Left lung (tissue), 10 donors: ENCODE results near the gene SUV39H2. TPM values are rescaled to one million over a fixed set of nuclear protein-coding genes. Genes with fewer than 3 reads are reported as not detected.

Experiments used
- ATAC-seq: fragments of 200-7000 bp; cut with Tn5 transposase; one replicate; pipeline ENCODE4 v1.9.1; 2020; ENCODE audit warnings: moderate library complexity
- DNase-seq, 4 donors: peaks; one replicate each; pipeline ENCODE4 v3.0.0-alpha.2; 2013 to 2020
- H3K27ac ChIP-seq, 2 donors: fragments of 200-600 bp; sonication (generic) in 1 of 2; one replicate each; pipeline versions ENCODE4 v1.5.0 to v1.8.0; 2020 to 2021
- H3K27me3 ChIP-seq, 2 donors: fragments of 200-600 bp; sonication (generic) in 1 of 2; one replicate each; pipeline versions ENCODE4 v1.5.0 to v1.8.0; 2020 to 2021
- H3K36me3 ChIP-seq, 2 donors: fragments of 200-600 bp; sonication (generic) in 1 of 2; one replicate each; pipeline versions ENCODE4 v1.5.0 to v1.8.0; 2020 to 2021
- H3K4me1 ChIP-seq, 2 donors: fragments of 200-600 bp; one replicate each; pipeline ENCODE4 v1.8.0; 2021
- H3K4me3 ChIP-seq, 2 donors: fragments of 200-600 bp; sonication (generic) in 1 of 2; one replicate each; pipeline versions ENCODE4 v1.5.0 to v1.8.0; 2020 to 2021; ENCODE audit warnings: mild to moderate bottlenecking in 1 of 2
- H3K9me3 ChIP-seq, 2 donors: fragments of 200-600 bp; sonication (generic) in 1 of 2; one replicate each; pipeline versions ENCODE4 v1.5.0 to v1.8.0; 2020 to 2021
- intact Hi-C, 2 donors: fragments of 100-400 bp; cut with DNase I; formaldehyde crosslinking; loops; one replicate each; pipeline versions ENCODE4 v1.11.2 to v1.14.2; 2022
- polyA plus RNA-seq, 6 donors: library from polyadenylated mRNA; unstranded; fragments of 120-200 nt; gene quantifications; one replicate each; pipeline ENCODE4 v1.2.1, GENCODE V29; 2013; ENCODE audit not compliant: insufficient read length in 6 of 6
- total RNA-seq, 2 donors: library from RNA; stranded (reverse); fragmentation: NEBNext Ultra II Directional; extraction: Animal tissue kit (Norgen Biotek cat#: 25700); gene quantifications; one replicate each; pipeline ENCODE4 v1.2.1, GENCODE V29; 2021
- TF ChIP-seq, protein P1 (sequence below), 2 donors: fragments of 200-600 bp; sonication (generic) in 1 of 2; IDR thresholded peaks; one replicate each; pipeline versions ENCODE4 v1.5.0 to v1.8.0; 2021; ENCODE audit warnings: antibody characterized with exemption in 2 of 2
- donor health status: DM: no; HTN: yes; CAD: no.
- donor health status: DM: no; HTN: no; CAD: no.

SUV39H2 gene
- total and polyA plus RNA-seq, 8 donors: 10.1 to 18.5 (median 16.6) TPM

GRCh38 chr10:14843327-14843988, 35.2 kb upstream of the SUV39H2 start:
- Histone ChIP-seq H3K36me3 (peaks cover 0 to 50% of the 10 kb centered on the region in 2 donors), H3K27ac (no peak overlapping the region), H3K9me3 (no peaks in the 10 kb centered on the region), H3K4me1 (peaks cover 0 to 8% of the 10 kb centered on the region in 2 donors), H3K27me3 (no peaks in the 10 kb centered on the region), H3K4me3 (no peak overlapping the region)
- DNase-seq: no peak
- no peak for ATAC-seq
- TF ChIP-seq, protein P1, sequence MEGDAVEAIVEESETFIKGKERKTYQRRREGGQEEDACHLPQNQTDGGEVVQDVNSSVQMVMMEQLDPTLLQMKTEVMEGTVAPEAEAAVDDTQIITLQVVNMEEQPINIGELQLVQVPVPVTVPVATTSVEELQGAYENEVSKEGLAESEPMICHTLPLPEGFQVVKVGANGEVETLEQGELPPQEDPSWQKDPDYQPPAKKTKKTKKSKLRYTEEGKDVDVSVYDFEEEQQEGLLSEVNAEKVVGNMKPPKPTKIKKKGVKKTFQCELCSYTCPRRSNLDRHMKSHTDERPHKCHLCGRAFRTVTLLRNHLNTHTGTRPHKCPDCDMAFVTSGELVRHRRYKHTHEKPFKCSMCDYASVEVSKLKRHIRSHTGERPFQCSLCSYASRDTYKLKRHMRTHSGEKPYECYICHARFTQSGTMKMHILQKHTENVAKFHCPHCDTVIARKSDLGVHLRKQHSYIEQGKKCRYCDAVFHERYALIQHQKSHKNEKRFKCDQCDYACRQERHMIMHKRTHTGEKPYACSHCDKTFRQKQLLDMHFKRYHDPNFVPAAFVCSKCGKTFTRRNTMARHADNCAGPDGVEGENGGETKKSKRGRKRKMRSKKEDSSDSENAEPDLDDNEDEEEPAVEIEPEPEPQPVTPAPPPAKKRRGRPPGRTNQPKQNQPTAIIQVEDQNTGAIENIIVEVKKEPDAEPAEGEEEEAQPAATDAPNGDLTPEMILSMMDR (IDR thresholded peaks at IDR 0.05): no peak
- intact Hi-C loops: no loop called here

DNA sequence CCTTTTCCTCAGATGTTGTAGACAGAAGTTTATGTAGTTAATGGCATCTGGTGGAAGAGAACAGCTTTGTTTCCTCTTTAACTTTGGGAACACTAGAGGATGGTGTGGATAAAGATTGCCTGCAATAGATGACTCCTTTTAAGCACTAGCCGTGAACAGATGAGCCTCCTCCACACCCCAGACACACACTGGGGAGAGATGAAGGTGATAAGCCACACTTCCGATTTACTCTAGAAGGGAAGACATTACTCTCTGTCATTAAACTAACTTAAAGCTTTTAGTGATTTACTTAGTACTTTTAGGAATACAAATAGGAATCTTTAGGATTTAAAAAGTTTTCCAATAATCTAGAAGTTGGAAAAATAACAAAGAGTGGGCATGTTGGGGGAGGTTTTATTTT, 33.7 kb upstream of the SUV39H2 start:
- no peak overlapping the region for H3K4me3 ChIP-seq
- H3K4me1 ChIP-seq: no peaks in the 10 kb centered on the region
- no peaks in the 10 kb centered on the region for H3K9me3 ChIP-seq
- intact Hi-C loops: no loop called here
- no peak overlapping the region for H3K27ac ChIP-seq
- H3K27me3 ChIP-seq: no peaks in the 10 kb centered on the region
- DNase-seq (no peak), ATAC-seq (no peak)
- H3K36me3 ChIP-seq: peaks cover 0 to 61% of the 10 kb centered on the region in 2 donors
- TF ChIP-seq, protein P1 (IDR thresholded peaks at IDR 0.05): no peak

GRCh38 chr10:14852236-14852635, 26.4 kb upstream of the SUV39H2 start:
- DNase-seq (no peak), ATAC-seq (no peak)
- Histone ChIP-seq H3K4me1 (no peaks in the 10 kb centered on the region), H3K27ac (no peak overlapping the region), H3K27me3 (no peaks in the 10 kb centered on the region), H3K36me3 (peaks cover 0 to 62% of the 10 kb centered on the region in 2 donors), H3K9me3 (no peaks in the 10 kb centered on the region), H3K4me3 (no peak overlapping the region)
- intact Hi-C loops: no loop called here
- TF ChIP-seq, protein P1 (IDR thresholded peaks at IDR 0.05): no peak

GRCh38 chr10:14855453-14855852, 23.2 kb upstream of the SUV39H2 start:
- DNase-seq: no peak
- Histone ChIP-seq H3K4me3 (no peak overlapping the region), H3K36me3 (peaks cover 0 to 64% of the 10 kb centered on the region in 2 donors), H3K4me1 (peaks cover 0 to 11% of the 10 kb centered on the region in 2 donors), H3K27me3 (no peaks in the 10 kb centered on the region), H3K9me3 (no peaks in the 10 kb centered on the region), H3K27ac (no peak overlapping the region)
- intact Hi-C loops: no loop called here
- TF ChIP-seq, protein P1 (IDR thresholded peaks at IDR 0.05): no peak
- no peak for ATAC-seq

DNA sequence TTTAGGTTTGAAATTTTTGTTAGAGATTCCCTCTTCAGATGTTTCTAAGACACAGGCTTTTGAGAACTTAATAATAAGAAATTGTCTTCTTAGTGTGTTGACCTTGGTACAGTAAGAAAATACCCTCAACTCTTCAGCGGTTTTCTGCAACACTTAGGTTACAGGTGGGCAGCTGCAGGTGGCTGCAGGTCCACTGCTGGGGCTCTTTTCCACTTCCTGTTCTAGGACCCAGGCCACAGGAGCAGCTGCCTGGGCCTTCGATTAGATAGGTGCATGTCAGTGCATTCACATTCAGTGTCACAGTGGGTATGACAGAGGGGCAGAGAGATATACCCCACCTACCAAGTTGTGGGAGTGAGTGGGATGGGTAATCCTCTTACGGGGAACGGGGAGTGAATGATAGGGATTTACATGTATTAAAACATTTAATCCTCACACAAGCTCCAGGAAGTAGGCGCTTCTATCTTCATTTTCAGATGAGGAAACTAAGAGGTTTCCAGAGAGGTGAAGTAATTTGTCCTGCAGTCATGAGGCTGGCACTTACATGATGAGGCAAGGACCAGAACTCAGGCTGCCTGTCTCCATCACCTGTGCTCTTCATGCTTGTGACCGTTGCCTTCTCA, 20.2 kb upstream of the SUV39H2 start:
- peaks cover 0 to 64% of the 10 kb centered on the region in 2 donors for H3K36me3 ChIP-seq

More for the DNA sequence above, 20.2 kb upstream of the SUV39H2 start:
- Histone ChIP-seq H3K4me1 (peaks cover 0 to 11% of the 10 kb centered on the region in 2 donors), H3K4me3 (no peak overlapping the region), H3K27me3 (no peaks in the 10 kb centered on the region), H3K27ac (no peak overlapping the region), H3K9me3 (no peaks in the 10 kb centered on the region)
- DNase-seq (no peak), ATAC-seq (no peak)
- TF ChIP-seq, protein P1 (IDR thresholded peaks at IDR 0.05): no peak
- intact Hi-C loops: no loop called here
